DND-41 (cell line): ENCODE measurements around the gene NBPF1.
"Not testable (repeated sequence)": the region's sequence is repeated elsewhere in the genome, so short reads cannot be mapped to it uniquely, and the experiment has no call there.

Experiments
- ATAC-seq: fragments of 200-7000 bp; cut with Tn5 transposase; 3 replicates; pipeline ENCODE4 v1.9.1; 2021; ENCODE audit warnings: low read depth; ENCODE audit not compliant: insufficient read depth
- DNase-seq: peaks from one replicate; pipeline ENCODE4 v3.0.0-alpha.2; 2020
- H2AFZ ChIP-seq: 2 replicates; pipeline ENCODE4 v1.6.0; 2012; ENCODE audit warnings: low read depth, low read length
- H3K27ac ChIP-seq: 2 replicates; pipeline ENCODE4 v1.5.1; 2012; ENCODE audit warnings: low read length, inconsistent platforms
- H3K27me3 ChIP-seq: fragments of 200-600 bp; sonication (generic); 2 replicates; pipeline ENCODE4 v1.6.0; 2012; ENCODE audit warnings: low read length, mild to moderate bottlenecking, inconsistent platforms; ENCODE audit not compliant: insufficient read depth, poor library complexity
- H3K36me3 ChIP-seq: 2 replicates; pipeline ENCODE4 v1.5.1; 2012; ENCODE audit warnings: low read length, inconsistent platforms; ENCODE audit not compliant: insufficient read depth
- H3K4me1 ChIP-seq: 2 replicates; pipeline ENCODE4 v1.5.1; 2012; ENCODE audit warnings: mild to moderate bottlenecking, low read length; ENCODE audit not compliant: insufficient read depth
- H3K4me2 ChIP-seq: 2 replicates; pipeline ENCODE4 v1.6.0; 2012; ENCODE audit warnings: mild to moderate bottlenecking, moderate library complexity, low read length, inconsistent platforms; ENCODE audit not compliant: insufficient read depth
- H3K4me3 ChIP-seq, 2 experiments: fragments of 200-600 bp in 1 of 2; shearing (Covaris generic) in 1 of 2; 2 replicates each; pipeline ENCODE4 v1.5.1; 2012 to 2016; ENCODE audit warnings: inconsistent platforms in 2 of 2, low read length in 2 of 2, mild to moderate bottlenecking in 2 of 2, low read depth in 1 of 2, moderate library complexity in 1 of 2
- H3K79me2 ChIP-seq: 2 replicates; pipeline ENCODE4 v1.6.0; 2012; ENCODE audit warnings: low read length, inconsistent platforms; ENCODE audit not compliant: insufficient read depth
- H3K9ac ChIP-seq: 2 replicates; pipeline ENCODE4 v1.6.0; 2012; ENCODE audit warnings: low read depth, mild to moderate bottlenecking, inconsistent platforms, low read length, moderate library complexity
- H3K9me3 ChIP-seq: 2 replicates; pipeline ENCODE4 v1.5.1; 2012; ENCODE audit warnings: low read length, moderate library complexity, mild to moderate bottlenecking, inconsistent platforms; ENCODE audit not compliant: insufficient read depth, severe bottlenecking
- H4K20me1 ChIP-seq: 2 replicates; pipeline ENCODE4 v1.6.0; 2012; ENCODE audit warnings: low read length; ENCODE audit not compliant: insufficient read depth
- CTCF ChIP-seq: IDR thresholded peaks from 2 replicates; pipeline ENCODE4 v1.5.1; 2012; ENCODE audit warnings: borderline replicate concordance, low read length, moderate library complexity, mild to moderate bottlenecking; ENCODE audit not compliant: poor library complexity, severe bottlenecking; ENCODE audit errors: extremely low read depth
- EZH2 ChIP-seq: IDR thresholded peaks from 3 replicates; pipeline ENCODE4 v1.6.1; 2012; ENCODE audit warnings: borderline replicate concordance, low read depth, mild to moderate bottlenecking, moderate library complexity, low read length, inconsistent platforms; ENCODE audit not compliant: severe bottlenecking

The NBPF1 gene

GRCh38 chr1:16608838-16609560, 4.4 kb downstream of the NBPF1 start:
- Histone ChIP-seq H3K4me2 (no peak overlapping the region), H3K27me3 (no peaks in the 10 kb centered on the region), H3K36me3 (peaks cover 38% of the 10 kb centered on the region), H3K9me3 (no peaks in the 10 kb centered on the region), H3K4me1 (peaks cover 26% of the 10 kb centered on the region), H2AFZ (no peak overlapping the region), H3K27ac (no peak overlapping the region), H3K4me3 (no peak overlapping the region), H3K79me2 (peaks cover 45% of the 10 kb centered on the region), H3K9ac (no peak overlapping the region), H4K20me1 (peaks cover 11% of the 10 kb centered on the region; the same call in 1 of the 2 replicates)
- no peak for DNase-seq
- ATAC-seq: no peak
- no peak for TF ChIP-seq EZH2
- TF ChIP-seq CTCF: no peak

- not testable (repeated sequence) for ATAC-seq, H3K4me3 ChIP-seq, H3K9ac ChIP-seq, DNase-seq, H2AFZ ChIP-seq, H3K9me3 ChIP-seq, H3K27me3 ChIP-seq, H3K4me2 ChIP-seq, H3K27ac ChIP-seq
- H3K79me2 ChIP-seq: peaks cover 43% of the 10 kb centered on the region
- H3K36me3 ChIP-seq: peaks cover 38% of the 10 kb centered on the region
- H3K4me1 ChIP-seq: peaks cover 20% of the 10 kb centered on the region
- H4K20me1 ChIP-seq: peaks cover 11% of the 10 kb centered on the region; the same call in 1 of the 2 replicates
These were observed 5.2 kb downstream of the NBPF1 start for GRCh38 chr1:16607853-16608815.

- Histone ChIP-seq H3K4me1 (peaks cover 15% of the 10 kb centered on the region), H3K36me3 (peaks cover 38% of the 10 kb centered on the region), H3K9ac (no peak overlapping the region), H3K27me3 (no peaks in the 10 kb centered on the region), H2AFZ (no peak overlapping the region), H3K4me3 (no peak overlapping the region), H3K27ac (no peak overlapping the region), H3K9me3 (no peaks in the 10 kb centered on the region), H3K4me2 (no peak overlapping the region), H3K79me2 (peaks cover 36% of the 10 kb centered on the region), H4K20me1 (peaks cover 7% of the 10 kb centered on the region; the same call in 1 of the 2 replicates)
- no peak for ATAC-seq
- DNase-seq: no peak
- TF ChIP-seq CTCF: no peak
- no peak for TF ChIP-seq EZH2
These were observed 5.9 kb downstream of the NBPF1 start for GRCh38 chr1:16607433-16607851.

GRCh38 chr1:16606666-16607432, 6.5 kb downstream of the NBPF1 start:
- Histone ChIP-seq H3K36me3 (peaks cover 38% of the 10 kb centered on the region), H3K79me2 (peaks cover 30% of the 10 kb centered on the region)
- not testable (repeated sequence) for ATAC-seq, H3K9me3 ChIP-seq, H3K4me3 ChIP-seq, H3K4me2 ChIP-seq, H2AFZ ChIP-seq, H3K4me1 ChIP-seq, H3K27me3 ChIP-seq, H3K9ac ChIP-seq, H3K27ac ChIP-seq, H4K20me1 ChIP-seq, DNase-seq
